OCI-LY7 (cell line): ENCODE measurements around the gene CHCHD6.

Experiments
- EZH2phosphoT487 ChIP-seq: fragments of 200-600 bp; sonication (generic); IDR thresholded peaks from 2 replicates; pipeline ENCODE4 v1.6.1; 2018; ENCODE audit warnings: low read depth, borderline replicate concordance, mild to moderate bottlenecking, mixed run types, antibody characterized with exemption, low read length, moderate library complexity, mixed read lengths
- TF ChIP-seq, protein P1 (sequence below): fragments of 200-600 bp; sonication (generic); conservative IDR thresholded peaks from 2 replicates; pipeline ENCODE4 v1.5.1; 2014; ENCODE audit warnings: mild to moderate bottlenecking, antibody characterized with exemption, low read length, moderate library complexity, mixed read lengths

DNA sequence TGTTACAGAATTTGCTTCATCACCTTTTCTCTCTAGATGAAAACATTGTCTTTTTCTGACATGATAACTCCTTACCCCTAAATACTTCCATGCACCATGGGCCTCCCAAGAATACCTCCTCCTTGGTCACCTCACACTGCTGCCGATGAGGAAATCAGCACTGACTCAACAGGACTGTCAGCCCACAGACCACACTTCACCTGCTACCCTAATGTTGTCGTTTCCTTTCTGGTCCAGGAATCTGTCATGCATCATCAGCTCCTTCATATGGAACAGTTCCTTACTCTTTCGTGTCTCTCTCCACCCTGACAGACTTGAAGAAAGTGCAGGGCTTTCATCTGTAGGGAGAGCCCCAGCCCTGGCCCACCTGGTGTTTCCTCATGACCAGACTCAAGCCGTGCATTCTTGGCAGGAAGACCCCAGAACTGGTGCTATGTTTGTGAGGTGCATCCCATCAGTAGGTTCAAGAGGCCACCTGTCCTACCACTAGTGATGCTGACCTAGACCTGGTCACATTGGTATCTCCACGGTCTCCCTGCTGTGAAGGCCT lies 237.8 kb downstream of the CHCHD6 start:
- TF ChIP-seq, protein P1, sequence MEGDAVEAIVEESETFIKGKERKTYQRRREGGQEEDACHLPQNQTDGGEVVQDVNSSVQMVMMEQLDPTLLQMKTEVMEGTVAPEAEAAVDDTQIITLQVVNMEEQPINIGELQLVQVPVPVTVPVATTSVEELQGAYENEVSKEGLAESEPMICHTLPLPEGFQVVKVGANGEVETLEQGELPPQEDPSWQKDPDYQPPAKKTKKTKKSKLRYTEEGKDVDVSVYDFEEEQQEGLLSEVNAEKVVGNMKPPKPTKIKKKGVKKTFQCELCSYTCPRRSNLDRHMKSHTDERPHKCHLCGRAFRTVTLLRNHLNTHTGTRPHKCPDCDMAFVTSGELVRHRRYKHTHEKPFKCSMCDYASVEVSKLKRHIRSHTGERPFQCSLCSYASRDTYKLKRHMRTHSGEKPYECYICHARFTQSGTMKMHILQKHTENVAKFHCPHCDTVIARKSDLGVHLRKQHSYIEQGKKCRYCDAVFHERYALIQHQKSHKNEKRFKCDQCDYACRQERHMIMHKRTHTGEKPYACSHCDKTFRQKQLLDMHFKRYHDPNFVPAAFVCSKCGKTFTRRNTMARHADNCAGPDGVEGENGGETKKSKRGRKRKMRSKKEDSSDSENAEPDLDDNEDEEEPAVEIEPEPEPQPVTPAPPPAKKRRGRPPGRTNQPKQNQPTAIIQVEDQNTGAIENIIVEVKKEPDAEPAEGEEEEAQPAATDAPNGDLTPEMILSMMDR: no peak
- TF ChIP-seq EZH2phosphoT487: no peak
